Thyroid gland (tissue), 4 donors: ENCODE measurements around the gene OGFOD3. TPM values are rescaled to one million over a fixed set of nuclear protein-coding genes. Genes with fewer than 3 reads are reported as not detected.

ENCODE experiments used
- DNase-seq, 2 donors: peaks; one replicate each; pipeline ENCODE4 v3.0.0-alpha.2; 2019
- H3K27ac ChIP-seq, 3 donors: fragments of 200-600 bp; sonication (generic); 1 replicate in 2 of 3; 2 replicates in 1 of 3; pipeline ENCODE4 v1.5.1; 2016 to 2019; ENCODE audit warnings: mild to moderate bottlenecking in 1 of 3, moderate library complexity in 1 of 3
- H3K27me3 ChIP-seq: fragments of 200-600 bp; sonication (generic); one replicate; pipeline ENCODE4 v1.5.1; 2019
- H3K36me3 ChIP-seq, 2 donors: fragments of 200-600 bp; sonication (generic); one replicate each; pipeline ENCODE4 v1.5.1; 2016 to 2019
- H3K4me1 ChIP-seq, 2 donors: fragments of 200-600 bp; sonication (generic); one replicate each; pipeline ENCODE4 v1.5.1; 2017 to 2019
- H3K4me3 ChIP-seq, 3 donors: fragments of 200-600 bp; sonication (generic); replicated peaks in 1 of 3; 1 replicate in 2 of 3; 2 replicates in 1 of 3; pipeline ENCODE4 v1.5.1; 2016; ENCODE audit warnings: mild to moderate bottlenecking in 1 of 3
- H3K9me3 ChIP-seq: fragments of 200-600 bp; sonication (generic); one replicate; pipeline ENCODE4 v1.5.1; 2017
- CTCF ChIP-seq, 6 experiments: fragments of 200-600 bp in 3 of 6; fragments of 450-650 bp in 3 of 6; sonication (generic) in 3 of 6; IDR thresholded peaks; one replicate each; pipeline ENCODE4 v1.5.1; 2016 to 2019; ENCODE audit warnings: antibody characterized with exemption in 6 of 6, mild to moderate bottlenecking in 2 of 6, inconsistent platforms in 1 of 6, moderate library complexity in 1 of 6
- POLR2A ChIP-seq, 2 donors: fragments of 450-650 bp; IDR thresholded peaks; one replicate each; pipeline ENCODE4 v1.6.1; 2017; ENCODE audit warnings: antibody characterized with exemption in 2 of 2, mild to moderate bottlenecking in 2 of 2, moderate library complexity in 1 of 2
- WGBS, 2 donors: methylation state at CpG; one replicate each; pipeline ENCODE4 v1.1.5; 2017; 5-methylcytosine and 5-hydroxymethylcytosine counted together
- intact Hi-C: fragments of 100-400 bp; cut with DNase I; formaldehyde crosslinking; loops from one replicate; pipeline ENCODE4 v1.15.1; 2023
- total RNA-seq, 4 donors: library from RNA; depleted of rRNA; stranded (reverse); fragments of >200 nt; gene quantifications; one replicate each; pipeline ENCODE4 v1.2.3, GENCODE V29; 2016

OGFOD3 gene
- total RNA-seq, 4 donors from 2014 or later = 46.5 to 57.5 (median 55.1) TPM

- no peaks in the 10 kb centered on the region for H3K9me3 ChIP-seq
- H3K4me1 ChIP-seq = peaks cover 0 to 6% of the 10 kb centered on the region in 2 donors
- no peaks in the 10 kb centered on the region for H3K27me3 ChIP-seq
- no peaks in the 10 kb centered on the region for H3K36me3 ChIP-seq
- no peak overlapping the region for H3K4me3 ChIP-seq
- no peak for DNase-seq
- TF ChIP-seq POLR2A (IDR thresholded peaks at IDR 0.05) (no peak), CTCF (IDR thresholded peaks at IDR 0.05) (no peak)
- intact Hi-C loops = no loop called here
- no peak overlapping the region for H3K27ac ChIP-seq
- WGBS, 2 donors = 84 to 91% methylated on average over 40 to 42 of the region's 42 CpGs
Observed at GRCh38 chr17:82345151-82345976, 73.0 kb downstream of the OGFOD3 start.

GRCh38 chr17:82344175-82344907 is 74.0 kb downstream of the OGFOD3 start:
- no peak for TF ChIP-seq POLR2A (IDR thresholded peaks at IDR 0.05)
- TF ChIP-seq CTCF (IDR thresholded peaks at IDR 0.05) = no peak
- Histone ChIP-seq H3K4me3 (no peak overlapping the region), H3K9me3 (no peaks in the 10 kb centered on the region), H3K4me1 (peaks cover 2 to 9% of the 10 kb centered on the region in 2 donors), H3K27me3 (no peaks in the 10 kb centered on the region), H3K36me3 (no peaks in the 10 kb centered on the region), H3K27ac (no peak overlapping the region)
- DNase-seq = no peak
- intact Hi-C loops = no loop called here
- 77 to 86% methylated on average over 11 to 15 of the region's 24 CpGs for WGBS, 2 donors

- Histone ChIP-seq H3K4me3 (no peak overlapping the region), H3K27me3 (no peaks in the 10 kb centered on the region), H3K27ac (no peak overlapping the region), H3K9me3 (no peaks in the 10 kb centered on the region), H3K4me1 (peaks cover 5 to 12% of the 10 kb centered on the region in 2 donors), H3K36me3 (no peaks in the 10 kb centered on the region)
- TF ChIP-seq POLR2A (IDR thresholded peaks at IDR 0.05) = no peak
- no peak for TF ChIP-seq CTCF (IDR thresholded peaks at IDR 0.05)
- intact Hi-C loops = no loop called here
- no peak for DNase-seq
- 91% methylated on average over 5 of the region's 5 CpGs for WGBS, 2 donors
Observed at GRCh38 chr17:82343560-82343959, 74.8 kb downstream of the OGFOD3 start.

- Histone ChIP-seq H3K27ac (no peak overlapping the region), H3K36me3 (no peaks in the 10 kb centered on the region), H3K27me3 (no peaks in the 10 kb centered on the region), H3K4me1 (peaks cover 5 to 10% of the 10 kb centered on the region in 2 donors), H3K4me3 (no peak overlapping the region), H3K9me3 (no peaks in the 10 kb centered on the region)
- TF ChIP-seq CTCF (IDR thresholded peaks at IDR 0.05) (no peak), POLR2A (IDR thresholded peaks at IDR 0.05) (no peak)
- 81 to 88% methylated on average over 24 to 28 of the region's 28 CpGs for WGBS, 2 donors
- no peak for DNase-seq
- intact Hi-C loops = no loop called here
Observed at GRCh38 chr17:82342361-82343079, 75.9 kb downstream of the OGFOD3 start.
